ENCODE results near the gene DNAJC5.
"Not testable (repeated sequence)": the region's sequence is repeated elsewhere in the genome, so short reads cannot be mapped to it uniquely, and the experiment has no call there.

The DNAJC5 gene

DNA sequence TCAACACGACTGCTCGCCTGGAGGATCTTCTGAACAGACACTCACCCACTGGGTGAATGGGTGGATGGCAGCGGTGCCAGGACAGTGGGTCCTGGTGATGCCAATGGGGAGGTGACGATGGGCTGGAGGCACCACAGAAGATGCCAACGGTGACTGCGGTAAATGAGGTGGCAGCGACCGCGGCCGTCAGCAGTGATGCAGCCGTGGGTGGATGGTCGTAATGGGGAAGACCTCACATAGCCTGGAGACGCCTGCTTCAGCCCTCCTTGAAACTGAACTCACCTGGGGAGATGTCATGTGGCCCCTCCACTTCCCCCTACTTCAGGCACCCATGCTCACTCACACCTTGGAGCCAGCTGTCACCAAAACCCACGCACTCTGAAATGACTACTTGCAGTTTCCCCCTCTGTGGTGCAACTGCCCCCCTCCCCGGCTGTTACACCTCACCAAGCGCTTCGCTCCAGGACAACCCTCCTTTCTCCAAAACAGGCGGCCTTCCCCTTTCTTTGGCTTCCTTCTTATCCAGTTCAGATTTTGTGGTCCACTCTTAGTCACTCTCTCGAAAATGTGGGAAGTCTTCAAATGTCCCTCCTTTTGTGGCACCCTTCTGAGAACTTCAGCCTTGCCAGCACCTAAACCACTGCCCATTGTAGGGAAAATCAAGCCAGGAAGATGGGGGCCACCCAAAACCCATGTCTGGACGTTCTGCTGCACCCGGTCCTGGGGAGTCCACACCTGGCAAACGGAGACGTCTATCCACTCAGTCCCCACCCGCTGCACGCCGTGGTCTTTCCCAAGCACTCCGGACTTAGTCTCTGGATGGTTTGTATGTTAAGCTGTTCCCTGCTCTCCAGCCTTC lies 44.0 kb upstream of the DNAJC5 start:
- TF ChIP-seq, protein P1, sequence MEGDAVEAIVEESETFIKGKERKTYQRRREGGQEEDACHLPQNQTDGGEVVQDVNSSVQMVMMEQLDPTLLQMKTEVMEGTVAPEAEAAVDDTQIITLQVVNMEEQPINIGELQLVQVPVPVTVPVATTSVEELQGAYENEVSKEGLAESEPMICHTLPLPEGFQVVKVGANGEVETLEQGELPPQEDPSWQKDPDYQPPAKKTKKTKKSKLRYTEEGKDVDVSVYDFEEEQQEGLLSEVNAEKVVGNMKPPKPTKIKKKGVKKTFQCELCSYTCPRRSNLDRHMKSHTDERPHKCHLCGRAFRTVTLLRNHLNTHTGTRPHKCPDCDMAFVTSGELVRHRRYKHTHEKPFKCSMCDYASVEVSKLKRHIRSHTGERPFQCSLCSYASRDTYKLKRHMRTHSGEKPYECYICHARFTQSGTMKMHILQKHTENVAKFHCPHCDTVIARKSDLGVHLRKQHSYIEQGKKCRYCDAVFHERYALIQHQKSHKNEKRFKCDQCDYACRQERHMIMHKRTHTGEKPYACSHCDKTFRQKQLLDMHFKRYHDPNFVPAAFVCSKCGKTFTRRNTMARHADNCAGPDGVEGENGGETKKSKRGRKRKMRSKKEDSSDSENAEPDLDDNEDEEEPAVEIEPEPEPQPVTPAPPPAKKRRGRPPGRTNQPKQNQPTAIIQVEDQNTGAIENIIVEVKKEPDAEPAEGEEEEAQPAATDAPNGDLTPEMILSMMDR (conservative IDR thresholded peaks at IDR 0.05; ENCODE audit: low read depth, low read length): no peak
- no peak overlapping the region for H3K4me3 ChIP-seq (ENCODE audit: low read depth, low read length)
- DNase-seq (ENCODE audit: low read depth): no peak

DNA sequence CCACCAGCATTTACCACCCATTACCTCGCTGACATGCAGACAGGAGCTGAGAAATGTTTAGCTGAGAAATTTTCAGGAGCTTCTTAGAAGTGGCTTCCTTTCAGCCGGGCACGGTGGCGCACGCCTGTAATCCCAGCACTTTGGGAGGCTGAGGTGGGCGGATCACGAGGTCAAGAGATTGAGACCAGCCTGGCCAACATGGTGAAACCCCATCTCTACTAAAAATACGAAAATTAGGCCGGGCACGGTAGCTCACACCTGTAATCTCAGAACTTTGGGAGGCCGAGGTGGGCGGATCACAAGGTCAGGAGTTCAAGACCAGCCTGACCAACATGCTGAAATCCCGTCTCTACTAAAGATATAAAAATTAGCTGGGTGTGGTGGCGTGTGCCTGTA lies 43.4 kb upstream of the DNAJC5 start:
- DNase-seq (ENCODE audit: low read depth); H3K4me3 ChIP-seq (ENCODE audit: low read depth, low read length): not testable (repeated sequence)

DNA sequence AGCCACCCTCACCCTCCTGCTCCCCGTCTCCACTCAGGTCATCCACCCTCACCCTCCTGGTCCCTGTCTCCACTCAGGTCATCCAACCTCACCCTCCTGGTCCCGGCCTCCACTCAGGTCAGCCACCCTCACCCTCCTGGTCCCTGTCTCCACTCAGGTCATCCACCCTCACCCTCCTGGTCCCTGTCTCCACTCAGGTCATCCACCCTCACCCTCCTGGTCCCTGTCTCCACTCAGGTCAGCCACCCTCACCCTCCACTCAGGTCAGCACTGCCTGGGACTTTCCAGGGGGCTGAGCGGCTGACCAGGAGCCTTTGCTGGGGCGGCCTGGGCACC lies 41.2 kb upstream of the DNAJC5 start:
- not testable (repeated sequence) for DNase-seq (ENCODE audit: low read depth); H3K4me3 ChIP-seq (ENCODE audit: low read depth, low read length)

DNA sequence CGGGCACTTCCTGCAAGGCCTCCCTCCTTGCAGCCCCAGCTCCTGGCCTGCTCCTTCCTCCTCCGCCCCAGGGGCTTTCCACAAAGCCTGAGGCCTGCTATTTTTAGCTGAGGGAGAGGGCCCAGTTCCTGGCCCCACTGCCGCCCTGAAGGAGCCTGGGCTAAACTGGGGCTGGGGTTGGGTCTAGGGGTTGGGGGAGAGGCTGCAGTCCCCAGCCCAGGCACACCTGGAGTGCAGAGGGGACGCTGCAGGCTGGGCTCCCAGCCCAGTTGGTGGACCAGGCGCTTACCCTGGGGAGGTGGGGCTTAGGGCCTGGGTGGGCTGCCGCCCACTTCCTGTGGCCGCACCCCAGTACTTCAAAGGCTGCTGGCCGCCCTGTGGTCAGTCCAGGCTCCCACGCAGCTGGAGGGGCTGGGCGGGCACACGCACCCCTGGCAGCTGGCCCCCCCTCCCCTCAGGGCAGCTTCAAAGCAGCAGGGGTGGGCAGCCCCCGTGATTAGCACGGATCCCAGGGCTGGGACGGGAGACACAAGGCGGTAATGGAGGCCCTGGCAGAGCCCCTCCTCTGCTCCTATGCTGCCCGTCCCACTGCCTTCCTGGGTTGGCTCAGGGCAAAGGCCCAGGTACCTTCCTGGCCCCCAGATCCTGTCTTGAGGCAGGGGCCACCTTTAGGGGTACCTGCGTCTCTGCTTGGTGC lies 40.7 kb upstream of the DNAJC5 start:
- H3K4me3 ChIP-seq (ENCODE audit: low read depth, low read length): no peak overlapping the region
- TF ChIP-seq, protein P1 (conservative IDR thresholded peaks at IDR 0.05; ENCODE audit: low read depth, low read length): no peak
- peak; percentile 56 for DNase-seq (ENCODE audit: low read depth)

DNA sequence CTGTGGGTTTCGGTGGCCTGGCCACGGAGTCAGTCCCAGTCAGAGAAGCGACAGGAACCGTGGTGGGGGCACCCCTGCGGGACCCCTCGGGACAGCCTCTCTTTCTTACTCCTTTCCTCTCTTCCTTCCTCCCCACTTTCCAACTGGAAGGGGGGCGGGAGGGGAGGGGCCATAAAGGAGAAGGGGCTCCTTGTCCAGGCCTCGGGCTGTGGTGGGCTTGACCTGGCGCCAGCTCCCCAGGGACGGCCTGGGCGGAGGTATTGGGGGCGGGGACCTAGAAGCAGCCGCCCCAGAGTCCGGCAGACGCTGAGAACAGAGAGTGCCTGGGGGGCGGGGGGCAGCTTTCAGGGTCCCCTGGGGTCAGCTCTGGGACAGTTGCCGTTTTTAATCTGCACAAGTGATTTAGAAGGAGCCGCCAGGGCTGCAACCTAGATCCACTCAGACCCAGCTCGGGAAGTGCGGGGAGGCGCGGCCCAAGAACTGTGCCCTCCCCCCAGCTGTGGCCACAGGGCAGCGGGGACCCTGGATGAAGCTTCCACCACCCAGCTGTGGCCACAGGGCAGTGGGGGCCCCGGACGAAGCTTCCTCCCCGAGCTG lies 40.1 kb upstream of the DNAJC5 start:
- DNase-seq (ENCODE audit: low read depth): no peak
- H3K4me3 ChIP-seq (ENCODE audit: low read depth, low read length): peak overlapping the region; percentile 28
- TF ChIP-seq, protein P1 (conservative IDR thresholded peaks at IDR 0.05; ENCODE audit: low read depth, low read length): no peak

DNA sequence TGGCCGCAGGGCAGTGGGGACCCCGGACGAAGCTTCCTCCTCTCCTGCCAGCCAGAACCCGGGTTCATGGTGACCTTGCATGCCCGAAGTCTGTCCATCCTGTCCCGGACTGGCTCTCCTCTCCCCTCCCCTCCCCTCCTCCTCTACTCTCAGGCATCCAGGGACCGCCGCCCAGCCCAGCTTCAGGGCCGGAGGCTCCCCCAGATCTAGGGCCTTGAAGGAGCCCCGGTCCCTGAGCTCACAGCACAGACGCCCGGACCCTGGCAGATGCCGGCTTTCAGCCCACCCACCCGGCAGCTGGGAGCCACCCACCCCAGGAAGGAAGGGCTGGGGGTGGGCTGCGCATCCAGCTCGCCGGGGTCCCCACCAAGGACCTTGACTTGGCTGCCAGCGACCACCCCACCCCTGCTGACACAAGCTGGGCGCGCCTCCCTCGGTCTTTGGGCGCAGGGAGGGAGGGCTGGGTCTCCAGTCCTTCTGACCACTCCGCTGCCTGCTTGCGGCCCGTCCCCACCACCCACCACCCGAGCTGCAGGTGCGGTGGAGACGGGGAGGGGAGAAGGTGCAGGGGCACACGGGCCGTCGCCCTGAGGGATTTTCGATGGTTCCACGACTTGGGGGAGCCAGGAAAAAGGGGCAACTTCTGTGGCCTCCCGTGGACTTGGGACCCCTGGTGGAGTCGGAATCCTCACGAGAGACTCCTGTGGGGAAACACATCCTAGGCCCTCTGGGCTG lies 39.4 kb upstream of the DNAJC5 start:
- TF ChIP-seq, protein P1 (conservative IDR thresholded peaks at IDR 0.05; ENCODE audit: low read depth, low read length): no peak
- peak overlapping the region; percentile 28 for H3K4me3 ChIP-seq (ENCODE audit: low read depth, low read length)
- no peak for DNase-seq (ENCODE audit: low read depth)

DNA sequence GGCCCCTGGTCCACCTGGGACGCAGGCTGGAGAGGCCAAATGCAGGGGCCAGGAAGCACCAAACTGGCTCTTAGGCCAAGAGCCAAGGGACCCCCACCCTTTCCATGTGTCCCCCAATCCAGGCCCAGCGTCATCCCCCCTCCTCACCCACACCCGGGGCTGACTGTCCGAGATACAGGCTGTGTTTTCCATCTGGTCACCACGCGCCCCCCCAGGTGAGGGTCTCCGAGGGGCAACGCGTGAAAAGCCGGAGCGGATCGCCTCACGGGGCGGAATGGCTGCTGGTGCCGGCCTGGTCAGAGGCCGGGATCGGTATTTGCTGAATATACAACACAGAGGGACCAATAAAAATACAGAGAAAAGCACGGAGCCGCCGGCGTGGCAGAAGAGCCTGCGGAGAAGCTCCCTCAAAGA lies 38.8 kb upstream of the DNAJC5 start:
- TF ChIP-seq, protein P1 (conservative IDR thresholded peaks at IDR 0.05; ENCODE audit: low read depth, low read length): no peak
- no peak overlapping the region for H3K4me3 ChIP-seq (ENCODE audit: low read depth, low read length)

More for the DNA sequence above, 38.8 kb upstream of the DNAJC5 start:
- no peak for DNase-seq (ENCODE audit: low read depth)
